HL-60 (cell line): ENCODE measurements around the gene E4F1.

Experiments
- CTCF ChIP-seq: IDR thresholded peaks from one replicate; pipeline ENCODE4 v1.5.1; 2011; ENCODE audit warnings: low read length, control low read depth, inconsistent platforms; ENCODE audit not compliant: insufficient read depth
- GABPA ChIP-seq: IDR thresholded peaks from 2 replicates; pipeline ENCODE4 v1.6.1; 2012; ENCODE audit warnings: low read depth
- REST ChIP-seq: IDR thresholded peaks from 2 replicates; pipeline ENCODE4 v1.6.1; 2012; ENCODE audit warnings: low read depth; ENCODE audit not compliant: insufficient replicate concordance
- SPI1 ChIP-seq: IDR thresholded peaks from 2 replicates; pipeline ENCODE4 v1.6.1; 2012; ENCODE audit warnings: low read depth, mild to moderate bottlenecking, borderline replicate concordance

DNA sequence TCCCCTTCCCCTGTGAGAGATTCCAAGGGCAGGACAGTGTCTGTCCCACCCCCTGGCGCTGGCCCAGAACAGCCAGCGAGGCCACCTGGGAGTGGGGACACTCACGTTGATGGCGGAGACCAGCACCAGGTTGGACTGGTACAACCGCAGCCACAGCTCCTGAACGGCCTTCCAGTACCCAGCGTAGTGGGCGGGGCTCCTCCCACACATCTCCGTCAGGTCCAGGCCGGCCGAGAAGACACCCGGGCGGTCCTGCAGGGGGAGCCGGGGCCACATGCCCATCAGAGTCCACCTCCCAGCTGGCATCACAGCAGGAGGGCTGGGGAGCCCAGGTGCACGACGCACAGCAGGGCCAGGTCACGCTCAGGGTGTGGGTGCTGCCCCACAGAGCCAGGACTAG is 20.9 kb downstream of the E4F1 start:
- TF ChIP-seq REST (no peak), SPI1 (no peak), CTCF (no peak), GABPA (no peak)
